Testis (tissue), 3 donors: ENCODE measurements around the gene CAMTA1. TPM values are rescaled to one million over a fixed set of nuclear protein-coding genes. Genes with fewer than 3 reads are reported as not detected.

Experiments
- DNase-seq: peaks from one replicate; pipeline ENCODE4 v3.0.0-alpha.2; 2019
- H3K27ac ChIP-seq, 2 donors: fragments of 200-600 bp; sonication (generic); one replicate each; pipeline ENCODE4 v1.5.1; 2019
- H3K27me3 ChIP-seq: fragments of 200-600 bp; sonication (generic); one replicate; pipeline ENCODE4 v1.5.1; 2019
- H3K36me3 ChIP-seq: fragments of 200-600 bp; sonication (generic); one replicate; pipeline ENCODE4 v1.5.1; 2017; ENCODE audit warnings: low read depth; ENCODE audit errors: missing control alignments
- H3K4me1 ChIP-seq: fragments of 200-600 bp; sonication (generic); one replicate; pipeline ENCODE4 v1.5.1; 2019
- H3K4me3 ChIP-seq, 2 donors: fragments of 200-600 bp; sonication (generic); one replicate each; pipeline ENCODE4 v1.5.1; 2017 to 2019
- H3K9me3 ChIP-seq: fragments of 200-600 bp; sonication (generic); one replicate; pipeline ENCODE4 v1.5.1; 2017
- CTCF ChIP-seq, 3 experiments: fragments of 450-650 bp in 2 of 3; fragments of 200-600 bp in 1 of 3; sonication (generic) in 1 of 3; IDR thresholded peaks; one replicate each; pipeline ENCODE4 v1.5.1; 2016 to 2019; ENCODE audit warnings: antibody characterized with exemption in 3 of 3, mild to moderate bottlenecking in 2 of 3, moderate library complexity in 1 of 3
- POLR2A ChIP-seq: fragments of 450-650 bp; IDR thresholded peaks from one replicate; pipeline ENCODE4 v1.6.1; 2017; ENCODE audit warnings: antibody characterized with exemption, mild to moderate bottlenecking, moderate library complexity
- WGBS, 2 donors: methylation state at CpG; one replicate each; pipeline ENCODE4 v1.1.5; 2018; 5-methylcytosine and 5-hydroxymethylcytosine counted together
- intact Hi-C: fragments of 100-400 bp; cut with DNase I; formaldehyde crosslinking; loops from one replicate; pipeline ENCODE4 v1.15.1; 2023; ENCODE audit warnings: low total_unique reads
- polyA plus RNA-seq: library from polyadenylated mRNA; stranded (reverse); fragments of 350-450 nt; fragmentation: Illumina TruSeq; extraction: RNeasy Lipid Tissue Mini Kit (QIAGEN cat#74804); gene quantifications from one replicate; pipeline ENCODE4 v1.2.3, GENCODE V29; 2014; ENCODE audit warnings: low read depth, low replicate concordance; ENCODE audit not compliant: insufficient read depth
- total RNA-seq, 2 donors: library from RNA; depleted of rRNA; stranded (reverse); fragments of >200 nt; gene quantifications; one replicate each; pipeline ENCODE4 v1.2.3, GENCODE V29; 2016

The CAMTA1 gene
- total and polyA plus RNA-seq, 3 donors from 2014 or later, result 116 to 158 (median 119) TPM

GRCh38 chr1:6944434-6944833 lies 159.2 kb downstream of the CAMTA1 start:
- no peaks in the 10 kb centered on the region for H3K36me3 ChIP-seq
- no peak for TF ChIP-seq POLR2A
- no peak for TF ChIP-seq CTCF (IDR thresholded peaks at IDR 0.05)
- no peak overlapping the region for H3K4me3 ChIP-seq
- no peaks in the 10 kb centered on the region for H3K4me1 ChIP-seq
- intact Hi-C loops, result no loop called here
- WGBS, 2 donors, result 90 to 92% methylated on average over 9 of the region's 9 CpGs
- H3K27me3 ChIP-seq, result no peaks in the 10 kb centered on the region
- no peak for DNase-seq
- no peak overlapping the region for H3K27ac ChIP-seq
- H3K9me3 ChIP-seq, result no peaks in the 10 kb centered on the region

GRCh38 chr1:6947952-6948351 lies 162.7 kb downstream of the CAMTA1 start:
- DNase-seq, result no peak

GRCh38 chr1:6948416-6948815 lies 163.2 kb downstream of the CAMTA1 start:
- 70 to 80% methylated on average over 3 of the region's 3 CpGs for WGBS, 2 donors
- intact Hi-C loops, result no loop called here
- no peak for DNase-seq

More at GRCh38 chr1:6947952-6948351, 162.7 kb downstream of the CAMTA1 start:
- Histone ChIP-seq H3K9me3 (no peaks in the 10 kb centered on the region), H3K4me1 (no peaks in the 10 kb centered on the region), H3K27me3 (no peaks in the 10 kb centered on the region), H3K36me3 (no peaks in the 10 kb centered on the region), H3K4me3 (no peak overlapping the region), H3K27ac (no peak overlapping the region)
- intact Hi-C loops, result no loop called here
- 86 to 90% methylated on average over 2 of the region's 2 CpGs for WGBS, 2 donors
- no peak for TF ChIP-seq POLR2A
- TF ChIP-seq CTCF (IDR thresholded peaks at IDR 0.05), result no peak

DNA sequence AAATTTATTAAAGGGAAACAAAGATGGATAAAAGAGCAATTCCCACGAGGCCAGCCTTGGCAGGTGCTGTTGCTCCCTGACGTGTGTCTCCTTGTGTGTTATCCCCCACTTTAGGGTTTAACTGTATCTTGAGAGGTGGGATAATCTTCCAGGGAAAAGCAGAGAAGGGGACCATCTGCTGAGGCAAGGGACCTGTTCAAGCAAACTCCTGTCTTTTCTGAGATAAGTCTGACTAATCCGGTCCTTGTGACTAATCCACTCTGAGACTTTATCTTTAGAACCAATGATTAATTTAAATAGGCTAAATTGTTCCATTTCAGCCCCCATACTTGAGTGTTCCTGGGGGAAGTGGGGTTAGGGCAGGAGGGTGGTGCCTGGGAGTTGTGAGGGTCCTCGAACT lies 163.6 kb downstream of the CAMTA1 start:
- DNase-seq, result no peak
- Histone ChIP-seq H3K36me3 (no peaks in the 10 kb centered on the region), H3K4me1 (no peaks in the 10 kb centered on the region), H3K27me3 (no peaks in the 10 kb centered on the region), H3K27ac (no peak overlapping the region), H3K4me3 (no peak overlapping the region), H3K9me3 (no peaks in the 10 kb centered on the region)
- TF ChIP-seq POLR2A (no peak), CTCF (IDR thresholded peaks at IDR 0.05) (no peak)
- WGBS, 2 donors, result 75% methylated on average over 3 to 4 of the region's 4 CpGs
- intact Hi-C loops, result no loop called here

More at GRCh38 chr1:6948416-6948815, 163.2 kb downstream of the CAMTA1 start:
- no peaks in the 10 kb centered on the region for H3K9me3 ChIP-seq
- H3K36me3 ChIP-seq, result no peaks in the 10 kb centered on the region
- no peaks in the 10 kb centered on the region for H3K27me3 ChIP-seq
- H3K4me1 ChIP-seq, result no peaks in the 10 kb centered on the region
- TF ChIP-seq POLR2A (no peak), CTCF (IDR thresholded peaks at IDR 0.05) (no peak)
- H3K4me3 ChIP-seq, result no peak overlapping the region
- no peak overlapping the region for H3K27ac ChIP-seq

DNA sequence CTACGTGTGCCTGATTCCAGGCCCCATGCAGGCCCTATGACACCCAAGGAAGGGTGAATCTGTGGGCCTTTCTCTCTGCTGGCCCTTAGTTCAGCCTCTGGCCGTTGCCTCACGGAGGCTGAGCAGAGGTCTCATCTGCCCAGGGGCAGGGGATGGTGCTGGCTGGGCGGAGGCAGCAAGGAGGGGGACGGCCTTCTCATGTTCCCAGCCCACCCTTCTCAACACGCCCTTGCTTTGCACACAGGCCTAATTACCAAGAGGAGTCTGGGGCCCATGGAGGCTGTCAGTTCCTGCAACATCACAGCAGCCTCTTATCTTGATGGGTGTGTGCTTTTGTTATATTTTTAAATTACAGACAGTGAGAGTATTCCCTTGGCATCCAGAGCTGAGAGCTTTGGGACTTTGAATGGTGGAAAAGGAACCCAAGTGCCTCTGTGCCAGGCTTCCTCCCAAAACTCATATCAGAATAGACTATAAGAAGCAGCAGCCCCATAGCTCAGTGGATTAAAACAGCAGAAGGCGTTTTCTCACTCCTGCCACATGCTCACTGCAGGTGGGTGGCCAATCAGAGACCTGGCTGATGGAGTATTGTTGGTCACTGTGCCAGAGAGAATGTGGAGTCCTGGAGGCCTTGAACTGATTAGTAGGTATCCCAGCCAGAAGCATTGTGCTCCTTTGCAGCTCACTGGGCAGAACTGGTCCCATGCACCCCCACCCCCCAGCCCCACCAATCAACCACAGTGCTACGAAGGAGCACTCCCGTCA lies 164.9 kb downstream of the CAMTA1 start:
- Histone ChIP-seq H3K4me1 (peaks cover 8% of the 10 kb centered on the region), H3K9me3 (no peaks in the 10 kb centered on the region), H3K27ac (no peak overlapping the region), H3K36me3 (no peaks in the 10 kb centered on the region), H3K4me3 (no peak overlapping the region), H3K27me3 (no peaks in the 10 kb centered on the region)
- 90 to 94% methylated on average over 4 to 9 of the region's 9 CpGs for WGBS, 2 donors
- no peak for DNase-seq
- TF ChIP-seq CTCF (IDR thresholded peaks at IDR 0.05), result no peak
- no peak for TF ChIP-seq POLR2A
- intact Hi-C loops, result no loop called here
